Testis (tissue), 3 donors: ENCODE results near the gene EDIL3. TPM values are rescaled to one million over a fixed set of nuclear protein-coding genes. Genes with fewer than 3 reads are reported as not detected.

Experiments used
- DNase-seq: peaks from one replicate; pipeline ENCODE4 v3.0.0-alpha.2; 2019
- H3K27ac ChIP-seq, 2 donors: fragments of 200-600 bp; sonication (generic); one replicate each; pipeline ENCODE4 v1.5.1; 2019
- H3K27me3 ChIP-seq: fragments of 200-600 bp; sonication (generic); one replicate; pipeline ENCODE4 v1.5.1; 2019
- H3K36me3 ChIP-seq: fragments of 200-600 bp; sonication (generic); one replicate; pipeline ENCODE4 v1.5.1; 2017; ENCODE audit warnings: low read depth; ENCODE audit errors: missing control alignments
- H3K4me1 ChIP-seq: fragments of 200-600 bp; sonication (generic); one replicate; pipeline ENCODE4 v1.5.1; 2019
- H3K4me3 ChIP-seq, 2 donors: fragments of 200-600 bp; sonication (generic); one replicate each; pipeline ENCODE4 v1.5.1; 2017 to 2019
- H3K9me3 ChIP-seq: fragments of 200-600 bp; sonication (generic); one replicate; pipeline ENCODE4 v1.5.1; 2017
- CTCF ChIP-seq, 3 experiments: fragments of 450-650 bp in 2 of 3; fragments of 200-600 bp in 1 of 3; sonication (generic) in 1 of 3; IDR thresholded peaks; one replicate each; pipeline ENCODE4 v1.5.1; 2016 to 2019; ENCODE audit warnings: antibody characterized with exemption in 3 of 3, mild to moderate bottlenecking in 2 of 3, moderate library complexity in 1 of 3
- POLR2A ChIP-seq: fragments of 450-650 bp; IDR thresholded peaks from one replicate; pipeline ENCODE4 v1.6.1; 2017; ENCODE audit warnings: antibody characterized with exemption, mild to moderate bottlenecking, moderate library complexity
- WGBS, 2 donors: methylation state at CpG; one replicate each; pipeline ENCODE4 v1.1.5; 2018; 5-methylcytosine and 5-hydroxymethylcytosine counted together
- intact Hi-C: fragments of 100-400 bp; cut with DNase I; formaldehyde crosslinking; loops from one replicate; pipeline ENCODE4 v1.15.1; 2023; ENCODE audit warnings: low total_unique reads
- polyA plus RNA-seq: library from polyadenylated mRNA; stranded (reverse); fragments of 350-450 nt; fragmentation: Illumina TruSeq; extraction: RNeasy Lipid Tissue Mini Kit (QIAGEN cat#74804); gene quantifications from one replicate; pipeline ENCODE4 v1.2.3, GENCODE V29; 2014; ENCODE audit warnings: low read depth, low replicate concordance; ENCODE audit not compliant: insufficient read depth
- total RNA-seq, 2 donors: library from RNA; depleted of rRNA; stranded (reverse); fragments of >200 nt; gene quantifications; one replicate each; pipeline ENCODE4 v1.2.3, GENCODE V29; 2016

EDIL3 gene
- total and polyA plus RNA-seq, 3 donors from 2014 or later = 3.4 to 8.6 (median 3.5) TPM

- DNase-seq = no peak
- H3K9me3 ChIP-seq = no peaks in the 10 kb centered on the region
- WGBS, 2 donors = 95 to 96% methylated on average over 1 of the region's 1 CpG
- no peak overlapping the region for H3K4me3 ChIP-seq
- TF ChIP-seq CTCF (IDR thresholded peaks at IDR 0.05) = no peak
- TF ChIP-seq POLR2A = no peak
- H3K27me3 ChIP-seq = no peaks in the 10 kb centered on the region
- no peaks in the 10 kb centered on the region for H3K4me1 ChIP-seq
- no peak overlapping the region for H3K27ac ChIP-seq
- no peaks in the 10 kb centered on the region for H3K36me3 ChIP-seq
- intact Hi-C loops = no loop called here
Observed at GRCh38 chr5:84275609-84276008, 109.1 kb downstream of the EDIL3 start.

GRCh38 chr5:84274585-84275468 is 109.9 kb downstream of the EDIL3 start:
- no peaks in the 10 kb centered on the region for H3K4me1 ChIP-seq
- H3K9me3 ChIP-seq = no peaks in the 10 kb centered on the region
- H3K27me3 ChIP-seq = no peaks in the 10 kb centered on the region
- no peak overlapping the region for H3K27ac ChIP-seq
- peak; percentile 51 for DNase-seq
- WGBS, 2 donors = 82 to 90% methylated on average over 3 of the region's 3 CpGs
- no peak overlapping the region for H3K4me3 ChIP-seq
- no peaks in the 10 kb centered on the region for H3K36me3 ChIP-seq
- intact Hi-C loops = no loop called here
- TF ChIP-seq POLR2A (no peak), CTCF (IDR thresholded peaks at IDR 0.05) (peak; percentile 31 to 41 (median 34))

GRCh38 chr5:84273517-84273883 is 111.2 kb downstream of the EDIL3 start:
- H3K9me3 ChIP-seq = no peaks in the 10 kb centered on the region
- 90 to 94% methylated on average over 2 of the region's 2 CpGs for WGBS, 2 donors
- intact Hi-C loops = no loop called here
- no peaks in the 10 kb centered on the region for H3K27me3 ChIP-seq
- TF ChIP-seq CTCF (IDR thresholded peaks at IDR 0.05) (no peak), POLR2A (no peak)
- no peak for DNase-seq
- no peak overlapping the region for H3K27ac ChIP-seq
- H3K4me3 ChIP-seq = no peak overlapping the region
- H3K4me1 ChIP-seq = no peaks in the 10 kb centered on the region
- H3K36me3 ChIP-seq = no peaks in the 10 kb centered on the region

GRCh38 chr5:84272771-84273516 is 111.7 kb downstream of the EDIL3 start:
- no peaks in the 10 kb centered on the region for H3K4me1 ChIP-seq
- H3K36me3 ChIP-seq = no peaks in the 10 kb centered on the region
- WGBS, 2 donors = 55 to 70% methylated on average over 6 of the region's 6 CpGs
- DNase-seq = no peak
- H3K27me3 ChIP-seq = no peaks in the 10 kb centered on the region
- H3K27ac ChIP-seq = no peak overlapping the region
- no peaks in the 10 kb centered on the region for H3K9me3 ChIP-seq
- intact Hi-C loops = no loop called here
- H3K4me3 ChIP-seq = no peak overlapping the region
- no peak for TF ChIP-seq POLR2A
- TF ChIP-seq CTCF (IDR thresholded peaks at IDR 0.05) = no peak
